ENCODE data around the gene HDGFL3. TPM values are rescaled to one million over a fixed set of nuclear protein-coding genes. Genes with fewer than 3 reads are reported as not detected.

HDGFL3 gene
- total and polyA plus RNA-seq, 9 of the 15 experiments (the other 6 are each of a cell fraction or from before 2014, with no cell fraction given), result 6.7 to 42.0 (median 31.4) TPM

- TF ChIP-seq TSHZ1 (CRISPR knock-in tag; IDR thresholded peaks at IDR 0.05), result no peak
- no peak for TF ChIP-seq ZNF778 (CRISPR knock-in tag; IDR thresholded peaks at IDR 0.05)
- TF ChIP-seq ZNF143 (CRISPR knock-in tag; IDR thresholded peaks at IDR 0.05), result no peak
- no peak for TF ChIP-seq COPS2 (conservative IDR thresholded peaks at IDR 0.05)
- TF ChIP-seq HDAC2 (IDR thresholded peaks at IDR 0.05), result no peak
- peak; percentile 88 for TF ChIP-seq TAL1 (IDR thresholded peaks at IDR 0.05)
- TF ChIP-seq EHMT2 (IDR thresholded peaks at IDR 0.05), result no peak
- TF ChIP-seq ZNF79 (CRISPR knock-in tag; IDR thresholded peaks at IDR 0.05; ENCODE audit: low read depth), result no peak
- no peak; the same call in 1 of the 2 replicates for TF ChIP-seq STAT5A (IDR thresholded peaks at IDR 0.05; ENCODE audit: borderline replicate concordance, low read length)
- TF ChIP-seq ZNF146 (CRISPR knock-in tag; IDR thresholded peaks at IDR 0.05; ENCODE audit: unreplicated experiment), result no peak
- TF ChIP-seq GTF2A2 (tag; IDR thresholded peaks at IDR 0.05), result no peak
- TF ChIP-seq MED1 (CRISPR knock-in tag; IDR thresholded peaks at IDR 0.05; ENCODE audit: borderline replicate concordance), result no peak
- no peak for TF ChIP-seq ETV5 (CRISPR knock-in tag; IDR thresholded peaks at IDR 0.05; ENCODE audit: low read depth)
- no peak for TF ChIP-seq NR1H2 (CRISPR knock-in tag; IDR thresholded peaks at IDR 0.05)
- TF ChIP-seq SIRT6 (IDR thresholded peaks at IDR 0.05; ENCODE audit: low read depth, low read length), result no peak
- no peak for TF ChIP-seq TRIM24 (IDR thresholded peaks at IDR 0.05)
- no peak for TF ChIP-seq ATF6 (CRISPR knock-in tag; IDR thresholded peaks at IDR 0.05)
- TF ChIP-seq HNRNPH1 (optimal IDR thresholded peaks at IDR 0.05; ENCODE audit: low read depth, low read length), result no peak
- no peak for TF ChIP-seq ZNF589 (CRISPR knock-in tag; IDR thresholded peaks at IDR 0.05; ENCODE audit: low read depth)
- no peak for TF ChIP-seq ZNF785 (CRISPR knock-in tag; IDR thresholded peaks at IDR 0.05)
- no peak for TF ChIP-seq ZNF644 (tag; IDR thresholded peaks at IDR 0.05; ENCODE audit: low read depth)
- TF ChIP-seq ZNF511 (CRISPR knock-in tag; IDR thresholded peaks at IDR 0.05), result no peak
Measured at GRCh38 chr15:83178869-83179325, 28.7 kb downstream of the HDGFL3 start (continued).
